ENCODE measurements around the gene BABAM2.

DNA sequence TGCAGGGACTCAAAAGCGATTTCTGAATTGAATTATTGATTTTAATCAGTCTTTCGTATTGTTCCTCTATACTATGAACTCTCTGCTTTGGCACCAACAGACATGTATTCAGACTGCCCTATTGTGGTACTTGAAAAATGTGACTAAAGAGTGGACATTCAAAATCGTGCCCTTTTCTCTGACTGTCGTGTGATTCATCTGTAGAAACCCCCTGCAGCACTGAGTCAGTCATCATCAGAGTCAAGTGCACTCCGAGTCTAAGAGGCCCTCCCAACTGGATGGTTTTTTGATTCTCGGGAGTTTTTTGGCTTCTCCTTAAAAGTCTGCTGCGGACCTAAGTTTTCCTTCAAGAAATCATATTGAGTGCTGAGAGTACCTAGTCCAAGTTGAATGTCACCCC lies 405.7 kb downstream of the BABAM2 start:
- TF ChIP-seq, protein P1, sequence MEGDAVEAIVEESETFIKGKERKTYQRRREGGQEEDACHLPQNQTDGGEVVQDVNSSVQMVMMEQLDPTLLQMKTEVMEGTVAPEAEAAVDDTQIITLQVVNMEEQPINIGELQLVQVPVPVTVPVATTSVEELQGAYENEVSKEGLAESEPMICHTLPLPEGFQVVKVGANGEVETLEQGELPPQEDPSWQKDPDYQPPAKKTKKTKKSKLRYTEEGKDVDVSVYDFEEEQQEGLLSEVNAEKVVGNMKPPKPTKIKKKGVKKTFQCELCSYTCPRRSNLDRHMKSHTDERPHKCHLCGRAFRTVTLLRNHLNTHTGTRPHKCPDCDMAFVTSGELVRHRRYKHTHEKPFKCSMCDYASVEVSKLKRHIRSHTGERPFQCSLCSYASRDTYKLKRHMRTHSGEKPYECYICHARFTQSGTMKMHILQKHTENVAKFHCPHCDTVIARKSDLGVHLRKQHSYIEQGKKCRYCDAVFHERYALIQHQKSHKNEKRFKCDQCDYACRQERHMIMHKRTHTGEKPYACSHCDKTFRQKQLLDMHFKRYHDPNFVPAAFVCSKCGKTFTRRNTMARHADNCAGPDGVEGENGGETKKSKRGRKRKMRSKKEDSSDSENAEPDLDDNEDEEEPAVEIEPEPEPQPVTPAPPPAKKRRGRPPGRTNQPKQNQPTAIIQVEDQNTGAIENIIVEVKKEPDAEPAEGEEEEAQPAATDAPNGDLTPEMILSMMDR (conservative IDR thresholded peaks at IDR 0.05; ENCODE audit: low read depth, low read length): no peak
- TF ChIP-seq EZH2 (IDR thresholded peaks at IDR 0.05; ENCODE audit: low read length, unreplicated experiment) (no peak), EZH2phosphoT487 (IDR thresholded peaks at IDR 0.05; ENCODE audit: borderline replicate concordance, low read length) (no peak)

Measured in PC-3 (cell line).